Trophoblast cell (in vitro differentiated cells and primary cell): ENCODE data around the gene ZNF609.

Experiments used
- DNase-seq, 2 donors: peaks; one replicate each; pipeline ENCODE4 v3.0.0-alpha.2; 2016
- H2AFZ ChIP-seq: 2 replicates; pipeline ENCODE4 v1.6.1; 2013; ENCODE audit warnings: low read length, moderate library complexity, mild to moderate bottlenecking; ENCODE audit not compliant: insufficient read depth, poor library complexity
- H2AK5ac ChIP-seq: 2 replicates; pipeline ENCODE4 v1.6.1; 2013; ENCODE audit warnings: mild to moderate bottlenecking, low read length
- H2BK120ac ChIP-seq: 2 replicates; pipeline ENCODE4 v1.6.1; 2013; ENCODE audit warnings: low read length, mild to moderate bottlenecking, moderate library complexity; ENCODE audit not compliant: insufficient read depth, poor library complexity
- H2BK12ac ChIP-seq: 2 replicates; pipeline ENCODE4 v1.6.1; 2013; ENCODE audit warnings: mild to moderate bottlenecking, low read length, moderate library complexity
- H2BK5ac ChIP-seq: 2 replicates; pipeline ENCODE4 v1.6.1; 2013; ENCODE audit warnings: low read length, low read depth, moderate library complexity, mild to moderate bottlenecking; ENCODE audit not compliant: poor library complexity
- H3K14ac ChIP-seq: 2 replicates; pipeline ENCODE4 v1.6.1; 2013; ENCODE audit warnings: mild to moderate bottlenecking, low read length
- H3K18ac ChIP-seq: 2 replicates; pipeline ENCODE4 v1.6.1; 2013; ENCODE audit warnings: mild to moderate bottlenecking, low read length
- H3K23ac ChIP-seq: 2 replicates; pipeline ENCODE4 v1.6.1; 2013; ENCODE audit warnings: low read length
- H3K27ac ChIP-seq: 2 replicates; pipeline ENCODE4 v1.5.1; 2013; ENCODE audit warnings: low read depth, mild to moderate bottlenecking, inconsistent platforms, low read length, moderate library complexity
- H3K27me3 ChIP-seq: 2 replicates; pipeline ENCODE4 v1.6.1; 2013; ENCODE audit warnings: inconsistent platforms, mild to moderate bottlenecking, low read length, moderate library complexity; ENCODE audit not compliant: insufficient read depth
- H3K36me3 ChIP-seq, 2 experiments: 1 replicate in 1 of 2; 2 replicates in 1 of 2; pipeline ENCODE4 v1.6.1; 2013; ENCODE audit warnings: low read length in 2 of 2, mild to moderate bottlenecking in 2 of 2, moderate library complexity in 1 of 2; ENCODE audit not compliant: insufficient read depth in 2 of 2, control insufficient read depth in 1 of 2
- H3K4ac ChIP-seq: 2 replicates; pipeline ENCODE4 v1.6.1; 2013; ENCODE audit warnings: low read depth, mild to moderate bottlenecking, low read length, moderate library complexity
- H3K4me1 ChIP-seq, 2 experiments: 1 replicate in 1 of 2; 2 replicates in 1 of 2; pipeline ENCODE4 v1.6.1; 2013; ENCODE audit warnings: low read length in 2 of 2, mild to moderate bottlenecking in 2 of 2, moderate library complexity in 1 of 2; ENCODE audit not compliant: insufficient read depth in 2 of 2, control insufficient read depth in 1 of 2
- H3K4me2 ChIP-seq: 2 replicates; pipeline ENCODE4 v1.6.1; 2013; ENCODE audit warnings: inconsistent platforms, mild to moderate bottlenecking, low read length, moderate library complexity
- H3K4me3 ChIP-seq: 2 replicates; pipeline ENCODE4 v1.5.1; 2013; ENCODE audit warnings: mild to moderate bottlenecking, low read depth, low read length, inconsistent platforms
- H3K79me1 ChIP-seq: one replicate; pipeline ENCODE4 v1.6.1; 2013; ENCODE audit warnings: low read length
- H3K79me2 ChIP-seq: 2 replicates; pipeline ENCODE4 v1.6.1; 2013; ENCODE audit warnings: low read length, mild to moderate bottlenecking; ENCODE audit not compliant: control insufficient read depth, insufficient read depth, poor library complexity
- H3K9ac ChIP-seq: 2 replicates; pipeline ENCODE4 v1.6.1; 2013; ENCODE audit warnings: mild to moderate bottlenecking, low read length
- H3K9me3 ChIP-seq: 2 replicates; pipeline ENCODE4 v1.6.1; 2013; ENCODE audit warnings: low read depth, mild to moderate bottlenecking, control low read depth, inconsistent platforms, low read length; ENCODE audit not compliant: insufficient read depth
- H4K12ac ChIP-seq: 2 replicates; pipeline ENCODE4 v1.6.1; 2013; ENCODE audit warnings: low read depth, mild to moderate bottlenecking, low read length, moderate library complexity
- H4K8ac ChIP-seq: 2 replicates; pipeline ENCODE4 v1.6.1; 2013; ENCODE audit warnings: low read depth, mild to moderate bottlenecking, low read length, moderate library complexity
- H4K91ac ChIP-seq: one replicate; pipeline ENCODE4 v1.6.1; 2013; ENCODE audit warnings: low read depth, mild to moderate bottlenecking, low read length, moderate library complexity
- WGBS: extraction: QIAGEN DNeasy Blood & Tissue Kit; methylation state at CpG from one replicate; pipeline ENCODE4 v1.1.7; 2013; ENCODE audit warnings: missing lambda C conversion rate; ENCODE audit not compliant: insufficient read length, insufficient coverage; ENCODE audit errors: extremely low coverage; 5-methylcytosine and 5-hydroxymethylcytosine counted together

ZNF609 gene

DNA sequence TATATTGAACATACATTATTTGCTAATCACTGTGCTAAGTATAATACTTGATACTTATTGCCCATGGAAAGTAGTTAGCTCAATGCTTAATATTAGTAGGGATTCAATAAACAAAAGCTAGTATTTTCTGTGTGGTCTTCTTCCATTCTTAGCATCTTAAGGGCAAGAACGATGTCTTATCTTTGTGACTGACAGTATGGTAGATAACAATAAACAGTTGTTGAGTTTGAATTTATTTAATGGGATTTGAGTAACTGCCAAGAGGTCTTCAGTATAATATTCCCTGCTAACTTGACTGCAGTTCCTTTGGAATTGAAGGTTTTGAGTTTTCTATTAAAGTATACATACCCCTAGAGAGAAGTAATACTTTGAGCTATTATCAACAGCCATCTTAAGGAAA is 70.1 kb downstream of the ZNF609 start:
- no CpG with 5 or more reads among the region's 1 CpG for WGBS
- H3K18ac ChIP-seq = no peak overlapping the region
- H3K9ac ChIP-seq = no peak overlapping the region
- H2BK12ac ChIP-seq = no peak overlapping the region
- no peak overlapping the region for H3K27ac ChIP-seq
- no peak overlapping the region for H2AK5ac ChIP-seq
- no peak overlapping the region for H2AFZ ChIP-seq
- H3K79me2 ChIP-seq = peaks cover 2% of the 10 kb centered on the region
- H2BK120ac ChIP-seq = no peak overlapping the region
- no peaks in the 10 kb centered on the region for H3K9me3 ChIP-seq
- H3K27me3 ChIP-seq = no peaks in the 10 kb centered on the region
- H3K4me1 ChIP-seq = no peaks in the 10 kb centered on the region
- H3K4ac ChIP-seq = no peak overlapping the region
- H3K14ac ChIP-seq = no peak overlapping the region
- H2BK5ac ChIP-seq = no peak overlapping the region
- no peak for DNase-seq
- no peaks in the 10 kb centered on the region for H3K79me1 ChIP-seq
- H3K4me2 ChIP-seq = no peak overlapping the region
- no peak overlapping the region for H3K4me3 ChIP-seq
- peaks cover 9% of the 10 kb centered on the region in 2 experiments for H3K36me3 ChIP-seq
- no peak overlapping the region for H3K23ac ChIP-seq
- no peak overlapping the region for H4K12ac ChIP-seq
- H4K8ac ChIP-seq = no peak overlapping the region
- no peak overlapping the region for H4K91ac ChIP-seq

DNA sequence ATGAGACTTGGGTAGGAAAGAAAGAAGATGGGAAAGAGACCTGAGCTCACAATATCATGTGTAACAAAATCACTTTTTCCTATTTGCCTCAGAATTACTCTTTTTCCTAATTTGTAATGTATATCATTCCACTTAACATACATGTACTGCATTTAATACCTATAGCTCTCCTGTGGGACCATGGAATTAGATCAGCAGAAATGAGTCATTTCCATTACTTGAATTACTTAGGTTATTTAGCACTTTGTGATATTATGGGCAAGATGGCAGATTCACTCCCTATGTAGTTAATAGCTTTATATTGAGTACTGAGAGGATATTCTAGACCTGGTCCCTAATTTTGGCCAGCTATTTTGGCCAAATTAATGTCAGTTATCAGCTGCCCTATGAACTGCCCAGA is 70.5 kb downstream of the ZNF609 start:
- Histone ChIP-seq H2BK120ac (no peak overlapping the region), H3K79me1 (no peaks in the 10 kb centered on the region), H3K14ac (no peak overlapping the region), H4K91ac (no peak overlapping the region), H4K8ac (no peak overlapping the region), H3K4ac (no peak overlapping the region), H3K4me2 (no peak overlapping the region), H2BK5ac (no peak overlapping the region), H2AFZ (no peak overlapping the region), H3K4me3 (no peak overlapping the region), H3K23ac (no peak overlapping the region), H2BK12ac (no peak overlapping the region), H3K18ac (no peak overlapping the region), H3K9ac (no peak overlapping the region), H2AK5ac (no peak overlapping the region), H3K36me3 (peaks cover 9% of the 10 kb centered on the region in 2 experiments), H3K9me3 (no peaks in the 10 kb centered on the region), H3K79me2 (peaks cover 2% of the 10 kb centered on the region), H3K4me1 (peaks cover under 1% of the 10 kb centered on the region in 2 experiments), H4K12ac (no peak overlapping the region), H3K27me3 (no peaks in the 10 kb centered on the region), H3K27ac (no peak overlapping the region)
- no peak for DNase-seq

DNA sequence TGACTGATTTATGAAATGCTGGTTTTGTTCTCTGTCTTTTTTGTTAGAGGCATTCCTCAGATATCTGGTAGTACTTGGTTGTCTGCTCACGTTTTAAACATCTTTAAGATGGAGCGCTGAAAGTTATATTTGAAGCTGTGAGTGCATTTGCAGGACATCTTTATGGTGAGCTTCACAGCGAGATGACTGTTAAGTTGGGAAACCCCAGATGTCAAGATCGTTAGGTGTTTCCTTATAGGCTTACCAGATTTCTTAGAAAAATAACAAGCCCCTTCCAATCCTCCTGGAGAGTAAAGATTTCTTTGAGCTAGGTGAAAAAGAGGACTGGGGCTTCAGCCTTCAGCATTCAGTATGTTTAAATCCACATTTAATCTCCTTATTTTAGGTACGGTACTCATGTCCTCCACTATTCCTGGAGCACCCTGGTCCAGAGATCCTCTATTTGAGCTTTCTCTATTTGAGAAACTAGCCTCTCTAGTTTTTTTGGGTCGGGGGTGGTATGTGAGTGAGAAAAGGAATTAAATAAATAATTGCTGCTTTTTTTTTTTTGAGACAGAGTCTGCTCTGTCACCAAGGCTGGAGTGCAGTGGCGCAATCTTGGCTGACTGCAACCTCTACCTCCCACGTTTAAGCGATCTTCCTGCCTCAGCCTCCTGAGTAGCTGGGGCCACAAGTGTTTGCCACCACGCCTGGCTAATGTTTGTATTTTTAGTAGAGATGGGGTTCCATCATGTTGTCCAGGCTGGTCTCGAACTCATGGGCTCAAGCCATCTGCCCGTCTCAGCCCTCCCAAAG is 72.3 kb downstream of the ZNF609 start:
- H3K18ac ChIP-seq = no peak overlapping the region
- H4K91ac ChIP-seq = no peak overlapping the region
- no peak overlapping the region for H4K12ac ChIP-seq
- no peak overlapping the region for H4K8ac ChIP-seq
- H2BK120ac ChIP-seq = no peak overlapping the region
- H2AK5ac ChIP-seq = no peak overlapping the region
- H3K79me2 ChIP-seq = peaks cover 2% of the 10 kb centered on the region
- no peak overlapping the region for H2BK5ac ChIP-seq
- H3K4me3 ChIP-seq = no peak overlapping the region
- no peaks in the 10 kb centered on the region for H3K27me3 ChIP-seq
- H2BK12ac ChIP-seq = no peak overlapping the region
- H3K9ac ChIP-seq = no peak overlapping the region
- peaks cover 9% of the 10 kb centered on the region in 2 experiments for H3K36me3 ChIP-seq
- H3K23ac ChIP-seq = no peak overlapping the region
- no peak overlapping the region for H3K4me2 ChIP-seq
- H3K4me1 ChIP-seq = peaks cover 6 to 8% of the 10 kb centered on the region in 2 experiments
- no peak overlapping the region for H3K27ac ChIP-seq
- H3K14ac ChIP-seq = no peak overlapping the region
- H3K79me1 ChIP-seq = no peaks in the 10 kb centered on the region
- H3K9me3 ChIP-seq = no peaks in the 10 kb centered on the region
- DNase-seq = no peak
- WGBS = no CpG with 5 or more reads among the region's 12 CpGs
- H3K4ac ChIP-seq = no peak overlapping the region
- no peak overlapping the region for H2AFZ ChIP-seq

DNA sequence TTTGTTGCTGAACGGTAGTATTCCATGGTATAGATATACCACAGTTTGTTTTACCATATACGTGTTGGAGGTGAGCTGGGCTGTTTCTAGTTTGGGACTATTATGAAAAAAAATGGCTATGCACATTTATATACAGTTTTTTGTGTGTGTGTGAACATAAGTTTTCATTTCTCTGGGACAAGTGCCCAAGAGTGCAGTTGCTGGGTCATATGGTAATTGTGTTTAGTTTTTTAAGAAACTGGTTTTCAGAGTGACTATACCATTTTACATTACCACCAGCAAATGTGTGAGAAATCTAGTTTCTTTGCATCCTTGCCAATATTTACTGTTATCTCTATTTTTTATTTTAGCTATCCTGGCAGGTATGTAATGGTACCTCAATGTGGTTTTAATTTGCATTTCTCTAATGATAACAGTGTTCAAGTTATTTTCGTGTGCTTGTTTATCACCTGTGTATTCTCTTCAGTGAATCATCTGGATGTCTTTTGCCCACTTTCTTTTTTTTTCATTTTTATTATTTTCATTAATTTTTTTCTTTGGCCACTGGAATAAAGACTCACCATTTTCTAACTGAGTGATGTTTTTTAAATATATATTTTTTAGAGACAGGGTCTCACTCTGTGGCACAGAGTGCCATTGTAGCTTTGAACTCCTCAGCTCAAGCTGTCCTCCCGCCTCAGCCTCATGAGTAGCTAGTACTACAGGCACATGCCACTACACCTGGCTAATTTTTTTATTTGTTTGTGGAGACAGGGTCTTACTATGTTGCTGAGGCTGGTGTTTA is 75.3 kb downstream of the ZNF609 start:
- no peak overlapping the region for H3K23ac ChIP-seq
- H2AFZ ChIP-seq = no peak overlapping the region
- no peak overlapping the region for H2BK12ac ChIP-seq
- H4K8ac ChIP-seq = no peak overlapping the region
- no peak overlapping the region for H3K9ac ChIP-seq
- no peak overlapping the region for H2BK120ac ChIP-seq
- no peak overlapping the region for H3K4me3 ChIP-seq
- H3K18ac ChIP-seq = no peak overlapping the region
- DNase-seq = no peak
- WGBS = no CpG with 5 or more reads among the region's 4 CpGs
- H3K4me2 ChIP-seq = no peak overlapping the region
- H3K79me2 ChIP-seq = peaks cover 4% of the 10 kb centered on the region
- no peaks in the 10 kb centered on the region for H3K9me3 ChIP-seq
- no peak overlapping the region for H2AK5ac ChIP-seq
- H4K12ac ChIP-seq = no peak overlapping the region
- H4K91ac ChIP-seq = no peak overlapping the region
- H3K27me3 ChIP-seq = no peaks in the 10 kb centered on the region
- H3K14ac ChIP-seq = no peak overlapping the region
- H3K79me1 ChIP-seq = no peaks in the 10 kb centered on the region
- peak overlapping the region; percentile 12 for H3K27ac ChIP-seq
- H3K4ac ChIP-seq = no peak overlapping the region
- peaks cover 6 to 8% of the 10 kb centered on the region in 2 experiments for H3K4me1 ChIP-seq
- H3K36me3 ChIP-seq = no peaks in the 10 kb centered on the region
- no peak overlapping the region for H2BK5ac ChIP-seq
